OCI-LY3 (cell line): ENCODE results near the gene ZNF831.

Experiments used
- H2AFZ ChIP-seq: fragments of 200-600, 300-600 bp; shearing (Covaris generic); 2 replicates; pipeline ENCODE4 v1.6.0; 2014; ENCODE audit warnings: antibody characterized with exemption, low read depth, low read length
- H3K27ac ChIP-seq: fragments of 200-600, 300-600 bp; sonication (generic); 2 replicates; pipeline ENCODE4 v1.5.1; 2014; ENCODE audit warnings: mild to moderate bottlenecking, low read length, moderate library complexity, mixed read lengths
- H3K27me3 ChIP-seq: fragments of 200-600, 300-600 bp; sonication (generic); 2 replicates; pipeline ENCODE4 v1.6.1; 2014; ENCODE audit warnings: low read depth, low read length, mixed read lengths
- H3K36me3 ChIP-seq: fragments of 200-600, 300-600 bp; sonication (generic); replicated peaks from 2 replicates; pipeline ENCODE3; 2014; ENCODE audit warnings: low read depth, low read length, mixed read lengths
- H3K4me1 ChIP-seq: fragments of 300-600, 200-600 bp; sonication (generic); 2 replicates; pipeline ENCODE4 v1.6.1; 2014; ENCODE audit warnings: low read length, mixed read lengths
- H3K4me2 ChIP-seq: fragments of 200-600, 300-600 bp; sonication (generic); 2 replicates; pipeline ENCODE4 v1.6.1; 2014; ENCODE audit warnings: low read length, mixed read lengths
- H3K4me3 ChIP-seq: fragments of 300-600, 200-600 bp; sonication (generic); 2 replicates; pipeline ENCODE4 v1.5.1; 2014; ENCODE audit warnings: antibody characterized with exemption, mild to moderate bottlenecking, low read length, moderate library complexity
- H3K79me2 ChIP-seq: fragments of 300-600, 200-600 bp; shearing (Covaris generic); 2 replicates; pipeline ENCODE4 v1.6.1; 2014; ENCODE audit warnings: mild to moderate bottlenecking, low read length, mixed read lengths
- H3K9ac ChIP-seq: fragments of 300-600, 200-600 bp; shearing (Covaris generic); 2 replicates; pipeline ENCODE4 v1.6.0; 2014; ENCODE audit warnings: mild to moderate bottlenecking, low read length, moderate library complexity
- H3K9me3 ChIP-seq: fragments of 200-600, 300-600 bp; shearing (Covaris generic); 2 replicates; pipeline ENCODE4 v1.6.1; 2014; ENCODE audit warnings: low read length, mixed read lengths; ENCODE audit not compliant: insufficient read depth
- H4K20me1 ChIP-seq: fragments of 200-600, 300-600 bp; sonication (generic); 2 replicates; pipeline ENCODE4 v1.6.1; 2016; ENCODE audit warnings: low read length, mixed read lengths; ENCODE audit not compliant: insufficient read depth
- CTCF ChIP-seq: fragments of 200-600, 300-600 bp; sonication (generic); IDR thresholded peaks from 2 replicates; pipeline ENCODE4 v1.5.1; 2014; ENCODE audit warnings: antibody characterized with exemption, low read length, low read depth
- EZH2phosphoT487 ChIP-seq: fragments of 200-600 bp; shearing (Covaris generic); IDR thresholded peaks from 2 replicates; pipeline ENCODE4 v1.6.1; 2018; ENCODE audit warnings: antibody characterized with exemption, mixed run types, low read depth

ZNF831 gene

GRCh38 chr20:59223182-59223601 lies 59.6 kb downstream of the ZNF831 start:
- Histone ChIP-seq H3K4me3 (no peak overlapping the region), H3K9me3 (no peaks in the 10 kb centered on the region), H3K9ac (no peak overlapping the region), H3K27me3 (peaks cover 81% of the 10 kb centered on the region), H2AFZ (0 out of 2 replicates have a peak overlapping the region, but pooled peaks have one; percentile 38), H4K20me1 (no peaks in the 10 kb centered on the region), H3K4me2 (no peak overlapping the region), H3K36me3 (no peaks in the 10 kb centered on the region), H3K4me1 (peaks cover 8% of the 10 kb centered on the region), H3K79me2 (no peaks in the 10 kb centered on the region), H3K27ac (no peak overlapping the region)
- TF ChIP-seq EZH2phosphoT487 = no peak
- TF ChIP-seq CTCF = no peak

- Histone ChIP-seq H3K79me2 (no peaks in the 10 kb centered on the region), H3K27ac (no peak overlapping the region), H3K4me3 (no peak overlapping the region), H4K20me1 (no peaks in the 10 kb centered on the region), H3K9me3 (no peaks in the 10 kb centered on the region), H3K9ac (no peak overlapping the region), H3K4me1 (peaks cover 8% of the 10 kb centered on the region), H3K4me2 (no peak overlapping the region), H3K27me3 (peaks cover 87% of the 10 kb centered on the region), H2AFZ (no peak overlapping the region), H3K36me3 (no peaks in the 10 kb centered on the region)
- TF ChIP-seq EZH2phosphoT487 (no peak), CTCF (no peak)
Measured at GRCh38 chr20:59223750-59224149, 60.1 kb downstream of the ZNF831 start.

- TF ChIP-seq CTCF (no peak), EZH2phosphoT487 (no peak)
- H3K9me3 ChIP-seq = no peaks in the 10 kb centered on the region
- H3K4me1 ChIP-seq = peaks cover 8% of the 10 kb centered on the region
- H2AFZ ChIP-seq = no peak overlapping the region
- H3K4me3 ChIP-seq = no peak overlapping the region
- no peak overlapping the region for H3K9ac ChIP-seq
- H3K4me2 ChIP-seq = no peak overlapping the region
- H3K36me3 ChIP-seq = no peaks in the 10 kb centered on the region
- no peak overlapping the region for H3K27ac ChIP-seq
- H3K27me3 ChIP-seq = peaks cover 89% of the 10 kb centered on the region
- no peaks in the 10 kb centered on the region for H4K20me1 ChIP-seq
- no peaks in the 10 kb centered on the region for H3K79me2 ChIP-seq
Measured at GRCh38 chr20:59224236-59224635, 60.6 kb downstream of the ZNF831 start.

- Histone ChIP-seq H3K9me3 (no peaks in the 10 kb centered on the region), H3K36me3 (no peaks in the 10 kb centered on the region), H3K27ac (no peak overlapping the region), H3K4me2 (no peak overlapping the region), H3K4me1 (peaks cover 5% of the 10 kb centered on the region; the same call in 1 of the 2 replicates), H3K9ac (no peak overlapping the region), H3K79me2 (no peaks in the 10 kb centered on the region), H2AFZ (no peak overlapping the region), H3K4me3 (no peak overlapping the region), H3K27me3 (peaks cover 82% of the 10 kb centered on the region), H4K20me1 (no peaks in the 10 kb centered on the region)
- TF ChIP-seq CTCF (no peak), EZH2phosphoT487 (no peak)
Measured at GRCh38 chr20:59230385-59230784, 66.8 kb downstream of the ZNF831 start.
